NCI-H748 treated with DMSO at 0.1 percent for 48 hours (cell line): ENCODE measurements around the gene ZPR1.
"Not testable (repeated sequence)": the region's sequence is repeated elsewhere in the genome, so short reads cannot be mapped to it uniquely, and the experiment has no call there.

Source experiments
- DNase-seq: peaks from one replicate; lab custom pipeline; 2025; lab: John Stamatoyannopoulos, UW

ZPR1 gene

DNA sequence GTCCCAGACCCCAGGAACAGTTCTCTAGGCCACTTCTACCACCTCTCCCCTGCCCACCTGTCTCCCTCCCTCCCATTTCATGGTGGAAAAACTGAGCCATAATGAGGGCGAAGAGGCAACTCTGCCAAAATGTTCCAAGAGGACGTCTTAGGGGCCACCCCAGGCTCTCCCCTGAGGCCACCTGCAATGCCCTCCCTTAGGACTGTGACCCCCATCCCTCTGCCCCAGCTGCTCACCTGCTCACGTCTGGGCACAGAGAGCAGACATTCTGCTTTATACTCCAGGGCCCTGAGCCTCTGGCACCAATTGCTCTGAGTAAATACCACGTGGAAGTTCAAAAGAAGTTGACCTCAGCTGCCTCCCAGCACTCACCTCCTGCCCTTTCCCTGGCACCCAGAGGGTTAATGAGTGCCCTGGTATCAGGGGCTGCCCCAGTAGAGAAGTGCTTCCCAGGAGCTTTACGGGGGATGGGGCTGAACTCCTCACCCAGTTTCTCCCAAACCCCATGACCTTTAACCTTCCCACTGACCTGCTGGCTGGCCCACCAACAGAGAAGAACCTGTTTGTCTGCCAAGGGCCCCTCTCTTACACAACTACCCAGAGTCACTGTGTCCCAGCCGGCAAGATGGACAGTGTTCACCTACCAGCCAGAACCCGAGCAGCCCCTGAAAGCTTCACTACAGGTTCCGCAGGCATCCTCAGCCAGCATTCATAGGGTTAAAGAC, 4.5 kb upstream of the ZPR1 start:
- DNase-seq, result no peak

DNA sequence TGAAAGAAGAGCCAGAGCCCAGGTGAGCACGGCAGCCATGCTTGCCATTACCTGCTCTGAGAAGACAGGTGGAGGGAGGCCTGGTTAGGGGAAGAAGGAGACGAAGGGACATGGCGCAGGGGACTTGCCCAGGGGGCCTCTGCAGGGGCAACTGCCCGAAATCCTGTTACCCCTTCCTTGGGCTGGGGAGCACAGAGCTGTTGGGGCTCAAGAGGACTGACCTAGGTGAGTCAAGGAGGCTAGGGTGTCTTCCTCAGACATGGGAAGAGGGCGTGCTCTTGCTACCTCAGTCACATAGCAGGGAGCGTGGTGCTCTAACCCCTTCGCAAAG, 4.0 kb upstream of the ZPR1 start, which contains the start of gene APOA5:
APOA5 (minus strand) TSS at position 67 of the 331 bp plus-strand sequence; CDS start at position 48, 19 bp downstream.
- no peak for DNase-seq

DNA sequence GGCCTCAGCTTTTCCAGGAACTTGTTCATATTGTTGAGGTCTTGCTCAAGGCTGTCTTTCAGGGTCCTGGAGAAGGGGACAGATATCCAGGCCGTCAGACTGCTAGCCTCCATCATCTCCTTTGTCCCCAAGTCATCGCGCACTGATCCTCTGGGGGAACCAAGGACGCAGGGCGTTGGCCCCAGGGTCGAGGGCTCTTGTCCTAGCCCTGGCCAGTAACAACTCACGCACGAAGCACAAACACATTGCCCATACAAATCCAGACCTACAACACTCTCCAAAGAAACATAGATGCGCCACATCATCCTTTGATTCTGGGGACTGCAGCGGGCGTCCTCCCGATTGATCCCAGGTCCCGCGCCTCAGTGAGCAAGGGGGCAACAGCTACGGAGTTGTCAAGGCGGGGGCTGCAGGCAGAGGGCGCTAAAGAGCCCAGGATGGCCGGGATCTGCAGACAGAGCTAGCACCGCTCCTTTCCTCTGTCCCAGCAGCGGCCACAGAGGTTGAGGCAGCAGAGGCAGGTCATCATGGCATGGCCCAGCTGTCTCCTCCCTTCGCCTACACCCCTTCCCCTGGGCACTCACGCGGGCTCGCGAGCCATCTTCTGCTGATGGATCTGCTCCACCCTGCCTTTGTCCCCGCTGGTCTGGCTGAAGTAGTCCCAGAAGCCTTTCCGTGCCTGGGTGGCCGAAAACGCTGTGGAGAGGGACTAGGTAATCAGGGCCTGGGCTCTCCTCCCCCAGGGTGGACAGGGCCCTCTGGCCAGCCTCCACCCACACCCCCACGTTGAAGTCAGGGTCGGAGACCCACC, 3.4 kb upstream of the ZPR1 start:
- DNase-seq, result peak; percentile 19

DNA sequence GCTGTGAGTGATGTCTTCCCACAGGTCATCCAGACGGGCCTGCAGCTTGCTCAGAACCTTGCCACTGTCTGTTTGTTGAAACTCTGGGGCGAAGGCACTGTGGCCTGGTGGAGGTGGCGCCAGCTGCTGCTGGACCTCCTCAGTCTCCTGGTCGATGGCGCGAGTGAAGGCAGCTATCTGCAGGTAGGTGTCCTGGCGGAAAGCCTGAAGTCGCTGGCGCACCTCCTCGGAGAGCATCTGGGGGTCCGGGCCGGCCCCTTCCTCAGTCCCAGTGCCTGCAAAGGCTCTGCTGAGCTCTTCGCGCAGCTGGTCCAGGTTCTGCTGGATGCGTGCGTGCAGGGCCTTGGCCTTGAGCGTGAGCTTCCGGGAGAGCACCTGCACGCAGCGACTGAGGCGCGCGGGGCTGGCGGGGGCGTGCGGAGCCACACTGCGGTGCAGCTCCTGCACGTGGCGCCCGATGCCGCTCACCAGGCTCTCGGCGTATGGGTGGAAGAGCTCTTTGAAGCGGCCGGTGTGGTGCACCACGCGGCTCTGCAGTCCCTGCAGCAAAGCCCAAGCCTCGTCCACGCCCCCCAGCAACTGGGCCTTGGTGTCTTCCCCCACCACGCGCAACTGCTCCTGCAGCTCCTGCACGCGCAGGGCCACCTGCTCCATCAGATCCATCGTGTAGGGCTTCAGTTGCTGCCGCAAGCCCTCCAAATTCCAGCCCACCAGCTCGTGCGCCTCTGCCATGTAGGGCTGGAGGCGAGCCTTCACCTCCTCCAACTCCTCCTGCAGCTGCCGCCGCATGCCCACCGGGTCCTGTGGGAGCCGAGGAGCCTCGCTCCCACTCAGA, 2.6 kb upstream of the ZPR1 start:
- DNase-seq, result no peak

DNA sequence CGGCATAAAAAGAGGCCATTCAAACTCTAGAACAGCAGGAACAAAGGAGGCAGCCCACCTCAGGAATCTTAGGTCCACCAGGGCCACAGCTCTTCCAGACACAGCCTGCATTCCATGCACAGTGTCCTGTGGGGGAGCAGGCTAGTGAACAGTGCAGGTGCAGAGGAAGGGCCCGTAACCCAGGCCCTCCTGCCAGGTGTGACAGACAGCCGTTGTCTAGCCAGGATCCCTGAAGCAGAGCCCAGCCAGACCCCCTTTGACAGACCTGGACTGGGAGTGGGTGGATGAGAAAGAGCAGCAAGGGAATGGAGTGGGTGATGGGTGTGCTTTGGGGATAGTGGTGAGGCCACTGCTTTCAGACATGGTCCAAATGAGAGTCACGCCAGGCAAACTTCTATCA, 1.2 kb upstream of the ZPR1 start:
- DNase-seq, result no peak

DNA sequence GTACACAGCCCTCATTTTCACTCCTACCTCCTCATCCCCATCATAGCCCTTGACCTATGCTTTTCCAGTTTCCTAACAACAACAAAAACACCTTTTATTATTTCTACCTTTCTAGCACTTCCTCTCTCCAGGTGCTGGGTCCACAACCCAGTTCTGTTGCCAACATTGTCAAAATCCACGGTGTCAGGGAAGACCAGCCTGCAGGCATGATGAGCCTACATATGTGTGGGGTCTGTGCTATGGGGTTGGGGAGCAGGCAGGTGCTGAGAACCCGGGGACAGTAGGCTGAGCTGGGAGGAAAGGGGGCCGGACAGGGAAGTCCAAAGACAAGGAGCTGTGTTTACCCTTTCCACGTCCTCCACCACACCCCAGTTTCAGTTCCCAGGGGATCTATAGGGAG, 711 bp upstream of the ZPR1 start:
- no peak for DNase-seq

DNA sequence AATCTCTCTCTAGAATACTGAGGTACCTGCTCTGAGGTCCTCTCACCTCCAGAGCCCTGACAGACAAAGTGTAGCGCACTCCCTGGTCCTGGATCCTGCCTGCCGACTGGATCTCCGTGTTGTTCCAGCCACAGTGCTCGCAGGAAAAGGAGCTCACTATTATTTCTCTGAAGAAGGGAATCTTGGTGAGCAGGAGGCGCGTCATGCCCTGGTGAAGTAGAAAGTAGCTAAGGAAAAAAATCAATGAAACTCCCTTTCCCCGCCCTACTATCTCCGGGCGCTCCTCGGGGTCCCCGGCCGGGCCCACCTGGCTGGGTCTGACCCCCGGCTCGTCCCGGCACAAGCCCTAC, 412 bp downstream of the ZPR1 start:
- no peak for DNase-seq

DNA sequence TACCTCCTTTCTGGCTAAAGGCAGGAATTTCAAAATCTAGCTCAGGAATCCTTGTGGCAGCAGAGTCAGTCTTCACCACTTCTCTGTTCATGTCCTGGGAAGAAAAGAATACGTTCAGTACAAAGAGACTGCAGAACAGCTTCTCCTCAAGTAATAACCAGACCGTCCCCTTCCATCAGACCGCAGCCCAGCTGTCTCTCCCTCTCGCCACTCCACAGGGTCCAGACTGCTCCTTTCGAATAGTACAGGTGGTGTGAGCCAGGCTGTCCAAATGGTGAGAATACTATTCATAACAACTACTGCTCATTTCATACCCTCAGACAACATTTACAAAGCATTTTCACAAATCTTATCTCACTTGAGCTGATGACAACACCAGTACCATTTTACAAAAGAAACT, 857 bp downstream of the ZPR1 start:
- no peak for DNase-seq

DNA sequence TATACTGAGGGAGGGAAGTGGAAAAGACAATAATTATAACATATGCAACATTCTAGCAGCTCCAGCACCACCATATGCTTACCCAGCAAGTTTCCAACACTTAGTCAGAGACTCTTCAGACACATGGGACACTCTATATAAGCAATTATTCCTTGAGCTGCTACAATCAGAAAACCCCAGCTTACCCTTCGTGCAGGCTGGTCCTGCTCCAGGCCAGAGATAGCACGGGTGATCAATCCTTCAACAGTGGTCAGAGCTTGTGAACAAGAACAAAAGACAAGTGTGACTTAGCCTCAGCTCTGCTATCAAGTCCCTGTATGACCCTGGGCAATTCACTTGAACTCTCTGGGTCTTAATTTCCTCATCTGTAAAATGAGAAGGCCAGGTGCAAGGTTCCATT, 1.5 kb downstream of the ZPR1 start:
- no peak for DNase-seq

DNA sequence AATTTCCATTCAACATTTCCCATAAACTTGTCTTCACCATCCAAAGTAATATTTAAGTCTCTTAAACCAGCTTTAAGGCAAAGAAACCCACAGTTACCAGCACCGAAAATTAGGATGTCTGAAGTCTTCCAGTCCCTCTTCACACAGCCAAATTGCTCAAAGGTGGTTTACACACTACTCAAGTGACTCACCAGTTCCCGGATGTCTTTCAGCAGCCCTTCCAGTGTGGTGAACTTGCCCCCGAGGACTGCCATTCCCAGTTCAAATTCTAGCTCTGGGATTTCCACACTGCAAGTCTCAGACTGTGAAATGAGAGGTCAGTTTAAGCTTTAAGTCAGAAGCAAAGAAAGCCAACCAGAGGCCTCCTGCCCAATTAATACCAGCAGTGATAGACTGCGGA, 5.1 kb downstream of the ZPR1 start:
- no peak for DNase-seq

DNA sequence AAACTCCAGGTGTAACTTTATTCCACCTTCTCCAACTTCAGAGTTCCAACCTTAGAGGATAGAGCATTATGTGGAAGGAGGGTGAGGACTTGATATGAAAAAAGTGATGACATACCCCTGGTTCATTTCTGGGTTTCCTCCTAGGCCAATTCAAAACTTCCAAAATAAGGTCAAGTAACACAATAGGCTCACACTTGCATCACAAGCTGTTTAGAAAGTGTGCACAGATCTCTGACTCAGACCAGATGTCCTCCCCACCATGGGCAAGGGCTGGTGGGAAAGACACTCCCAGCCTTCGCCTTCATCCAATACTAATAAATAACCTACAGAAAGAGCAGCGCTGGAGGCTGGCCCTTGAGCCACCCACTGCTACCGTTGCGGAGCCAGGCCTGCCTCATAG, 9.3 kb downstream of the ZPR1 start:
- no peak for DNase-seq

DNA sequence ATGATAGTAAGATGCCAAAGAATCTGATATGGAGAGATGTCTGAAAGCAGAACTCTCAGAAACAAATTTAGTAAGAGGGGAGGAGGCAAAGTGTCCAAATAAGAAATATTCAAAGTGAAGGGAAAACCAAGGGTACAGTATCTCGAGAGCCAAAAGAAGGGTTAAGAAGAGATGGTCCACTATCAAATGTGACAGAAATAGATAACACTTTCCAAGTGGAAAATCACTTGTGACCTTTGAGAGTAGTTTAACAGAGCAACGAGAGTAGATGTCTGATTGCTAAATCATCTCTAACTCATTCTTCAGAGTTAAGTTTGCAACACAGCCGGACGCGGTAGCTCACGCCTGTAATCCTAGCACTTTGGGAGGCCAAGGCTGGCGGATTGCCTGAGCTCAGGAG, 10.8 kb downstream of the ZPR1 start:
- no peak for DNase-seq

DNA sequence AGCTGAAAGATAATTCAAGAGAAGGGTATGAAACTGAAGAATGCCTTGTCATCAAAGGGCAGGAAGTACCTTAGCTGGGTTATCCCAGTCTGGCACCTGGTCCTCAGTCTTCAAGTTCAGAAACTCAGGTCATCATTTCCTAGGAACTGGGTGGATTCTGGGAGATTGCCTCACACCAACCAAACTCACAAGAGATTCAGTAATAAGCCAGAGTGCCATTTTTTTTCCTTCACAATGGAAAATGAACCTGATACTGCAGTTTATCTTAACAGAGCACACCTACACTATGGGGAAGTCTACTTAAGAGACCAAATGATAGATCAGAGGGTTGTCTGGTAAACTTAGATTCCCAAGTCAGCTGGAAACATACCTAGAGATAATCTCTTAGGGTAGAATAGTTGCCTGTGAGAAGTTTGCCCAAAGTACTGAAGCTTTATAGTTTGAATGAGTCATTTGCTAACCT, 11.3 kb downstream of the ZPR1 start:
- no peak for DNase-seq

DNA sequence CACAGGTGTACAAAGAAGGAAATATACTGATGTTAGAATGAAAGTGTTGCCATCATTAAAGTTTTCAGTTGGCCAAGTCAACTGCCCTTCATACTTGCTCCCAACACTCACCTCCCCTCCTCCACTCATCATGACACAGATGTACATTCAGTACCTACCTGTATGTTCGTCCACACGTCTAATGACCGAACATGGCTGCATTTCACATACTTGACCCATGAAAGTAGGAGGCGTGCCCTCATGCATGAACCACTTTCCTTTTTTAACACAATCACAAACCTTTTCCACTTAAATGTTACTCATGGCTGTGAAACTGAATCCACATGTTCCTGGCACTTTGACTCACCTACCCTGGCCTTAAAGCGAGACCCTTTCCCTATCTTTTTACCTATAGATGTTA, 11.8 kb downstream of the ZPR1 start:
- DNase-seq, result no peak

DNA sequence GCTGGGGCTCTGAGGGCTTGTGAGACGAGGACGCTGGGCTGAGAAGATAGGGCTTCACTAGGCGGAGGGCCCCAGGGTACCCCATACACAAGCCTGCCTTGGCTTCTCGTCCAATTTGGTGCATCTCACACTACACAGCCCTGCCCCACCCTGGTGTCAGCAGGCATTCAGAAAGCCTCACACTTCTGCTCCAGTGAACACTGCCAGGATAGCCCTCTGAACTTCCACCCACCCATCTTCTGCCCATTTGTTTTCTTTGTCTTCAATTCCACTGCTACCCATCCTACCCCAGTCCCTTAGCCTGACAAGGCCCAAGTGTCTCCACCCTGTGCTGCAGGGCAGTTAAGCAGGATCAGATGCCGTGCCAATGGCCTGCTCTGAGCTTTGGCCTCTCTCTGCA, 13.2 kb downstream of the ZPR1 start:
- no peak for DNase-seq

DNA sequence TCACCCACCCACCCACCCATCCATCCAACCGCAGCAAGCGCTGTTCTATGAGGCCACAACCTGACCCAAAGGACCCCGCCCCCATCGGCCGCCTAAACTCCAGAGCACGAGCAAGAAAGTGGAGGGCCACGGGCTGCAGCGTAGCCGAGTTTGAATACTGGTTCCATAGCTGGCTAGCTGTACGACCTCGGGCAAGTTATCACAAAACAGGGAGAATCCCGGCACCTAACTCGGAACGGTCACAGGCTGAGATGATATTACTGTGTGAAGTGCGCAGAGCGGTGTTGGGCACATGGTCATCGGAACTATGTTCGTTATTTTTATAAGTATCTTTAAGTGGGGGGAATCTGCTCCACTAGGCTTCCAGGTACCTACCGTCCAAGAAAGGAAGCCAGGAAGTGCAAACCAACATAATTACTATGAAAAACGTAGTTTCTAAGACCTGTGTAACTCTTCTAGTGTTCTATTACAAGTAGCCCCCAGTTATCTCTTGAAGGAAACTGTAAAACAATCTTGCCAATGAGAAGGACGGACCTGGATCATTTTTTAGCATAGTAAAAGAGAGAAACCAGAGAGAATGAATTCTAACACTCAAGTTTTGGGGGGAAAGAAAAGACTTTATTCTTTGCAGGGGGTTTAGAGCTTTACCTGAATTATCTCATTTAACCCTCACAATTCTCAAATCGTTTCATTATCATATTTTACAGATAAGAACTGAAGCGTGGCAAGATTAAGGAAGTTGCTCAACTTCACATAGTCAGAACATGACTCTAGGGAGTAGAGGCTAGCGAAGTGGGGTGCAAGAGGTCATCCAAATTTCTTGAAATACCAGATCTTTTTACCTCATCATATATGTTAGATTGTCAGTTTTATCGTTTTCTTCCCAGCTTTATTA, 14.4 kb downstream of the ZPR1 start:
- DNase-seq, result peak; percentile 52

DNA sequence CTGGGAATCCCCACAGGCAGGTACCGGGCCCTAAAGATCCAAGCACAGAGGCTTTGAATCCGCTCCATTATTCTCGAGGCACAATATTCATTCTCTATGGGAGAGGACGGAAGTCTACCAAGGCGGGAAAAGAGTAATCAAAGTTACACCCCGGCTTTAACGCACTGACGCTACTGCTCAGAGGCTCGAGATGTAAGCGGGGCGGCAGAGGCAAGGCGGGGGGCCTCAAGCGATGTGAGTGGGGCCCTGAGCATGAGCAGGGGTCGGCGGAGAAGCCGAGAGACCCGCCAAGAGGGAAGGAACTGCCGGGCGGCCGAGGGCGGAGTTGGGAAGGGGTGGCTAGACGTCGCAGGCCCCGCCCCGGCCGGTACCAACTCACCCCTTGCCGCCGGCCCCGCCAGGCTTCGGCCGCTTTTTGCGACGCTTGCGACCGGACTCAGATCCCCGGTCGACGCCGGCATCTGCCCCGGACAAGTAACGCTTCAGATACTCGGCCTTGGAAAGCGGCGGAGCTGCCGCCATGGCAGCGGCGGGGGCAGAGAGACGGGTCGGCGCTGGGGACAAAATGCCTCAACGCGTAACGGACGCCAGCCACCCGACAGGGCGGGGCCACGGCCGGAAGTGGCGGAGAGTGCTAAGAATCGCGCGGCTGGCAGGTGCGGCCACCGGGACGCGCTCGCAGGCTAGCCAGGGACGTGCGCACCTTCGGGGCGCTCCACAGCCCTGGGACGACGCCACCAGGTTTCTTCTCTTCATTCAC, 15.2 kb downstream of the ZPR1 start, which contains the start of gene BUD13:
BUD13 (minus strand) TSS at position 545 of the 760 bp plus-strand sequence; CDS start at position 522, 23 bp downstream.
- peak; percentile 72 for DNase-seq

DNA sequence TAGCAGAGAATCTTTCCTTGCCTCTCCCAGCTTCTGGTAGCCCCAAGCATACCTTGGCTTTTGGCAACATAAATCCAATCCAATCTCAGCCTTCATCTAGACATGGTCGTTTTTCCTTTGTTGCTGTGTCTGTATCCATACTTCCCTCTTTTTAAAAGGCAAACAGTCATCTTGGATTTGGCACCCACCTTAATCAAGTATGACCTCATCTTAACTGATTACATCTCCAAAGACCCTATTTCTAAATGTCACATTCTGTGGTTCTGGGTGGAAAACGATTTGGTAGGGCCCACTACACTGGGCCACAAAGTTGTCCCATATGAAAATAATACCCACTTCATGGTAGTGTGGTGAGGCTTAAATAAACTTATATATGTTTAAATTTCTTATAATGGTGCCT, 15.9 kb downstream of the ZPR1 start:
- DNase-seq, result no peak

DNA sequence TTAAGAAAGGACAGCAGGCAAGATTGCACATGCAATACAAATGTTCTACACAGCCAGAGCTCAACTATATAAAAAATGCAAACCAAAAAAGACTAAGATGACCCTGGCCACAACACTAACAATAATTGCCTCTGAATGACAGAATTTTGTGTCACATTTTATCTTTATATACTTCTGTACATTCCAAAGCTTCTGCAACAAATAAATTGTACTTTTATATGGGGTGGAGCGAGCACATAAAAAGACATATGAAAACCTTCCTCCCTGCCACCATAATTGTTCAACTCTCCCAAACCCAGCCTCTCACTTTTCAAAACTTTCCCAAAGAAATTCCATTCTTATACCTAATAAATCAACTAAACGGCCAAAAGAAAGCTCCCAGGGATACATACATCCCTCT, 25.7 kb downstream of the ZPR1 start:
- DNase-seq, result no peak

DNA sequence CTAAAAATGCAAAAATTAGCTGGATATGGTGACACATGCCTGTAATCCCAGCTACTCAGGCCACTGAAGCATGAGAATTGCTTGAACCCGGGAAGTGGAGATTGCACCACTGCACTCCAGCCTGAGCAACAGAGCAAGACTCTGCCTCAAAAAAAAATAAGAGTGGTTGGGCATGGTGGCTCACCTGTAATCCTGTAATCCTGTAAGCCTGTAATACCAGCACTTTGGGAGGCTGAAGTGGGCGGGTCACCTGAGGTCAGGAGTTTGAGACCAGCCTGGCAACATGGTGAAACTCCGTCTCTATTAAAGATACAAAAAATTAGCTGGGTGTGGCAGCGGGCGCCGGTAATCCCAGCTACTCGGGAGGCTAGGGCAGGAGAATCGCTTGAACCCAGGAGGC, 31.8 kb downstream of the ZPR1 start:
- not testable (repeated sequence) for DNase-seq
